Keratinocyte (primary cell): ENCODE measurements around the gene SLC35A1. TPM values are rescaled to one million over a fixed set of nuclear protein-coding genes. Genes with fewer than 3 reads are reported as not detected.

Experiments used
- DNase-seq: peaks from one replicate; pipeline ENCODE4 v3.0.0-alpha.2; 2011; ENCODE audit warnings: low read depth, missing footprints, low spot score
- FAIRE-seq: peaks from 2 replicates; lab custom pipeline; 2011; peaks lifted over from hg19 to GRCh38; lab: Jason Lieb, UNC
- H2AFZ ChIP-seq: 2 replicates; pipeline ENCODE4 v1.6.0; 2012; ENCODE audit warnings: low read length, control low read depth, inconsistent platforms; ENCODE audit not compliant: control insufficient read depth
- H3K27ac ChIP-seq: 2 replicates; pipeline ENCODE4 v1.5.1; 2011; ENCODE audit warnings: low read length; ENCODE audit not compliant: control insufficient read depth, insufficient read depth
- H3K27me3 ChIP-seq: 3 replicates; pipeline ENCODE4 v1.6.0; 2011; ENCODE audit warnings: low read length; ENCODE audit not compliant: control insufficient read depth, insufficient read depth; ENCODE audit errors: extremely low read depth
- H3K36me3 ChIP-seq, 2 experiments: 2 replicates in 1 of 2; 3 replicates in 1 of 2; pipeline ENCODE4 v1.5.1; 2011; ENCODE audit warnings: low read length in 2 of 2, mild to moderate bottlenecking in 1 of 2; ENCODE audit not compliant: control insufficient read depth in 2 of 2, insufficient read depth in 2 of 2; ENCODE audit errors: extremely low read depth in 1 of 2
- H3K4me1 ChIP-seq: 3 replicates; pipeline ENCODE4 v1.5.1; 2011; ENCODE audit warnings: low read length; ENCODE audit not compliant: control insufficient read depth, insufficient read depth; ENCODE audit errors: extremely low read depth
- H3K4me2 ChIP-seq: 3 replicates; pipeline ENCODE4 v1.6.0; 2011; ENCODE audit warnings: low read depth, low read length; ENCODE audit not compliant: control insufficient read depth, insufficient read depth; ENCODE audit errors: extremely low read depth
- H3K4me3 ChIP-seq, 3 experiments: fragments of 200-600 bp in 1 of 3; sonication (generic) in 1 of 3; 2 replicates in 2 of 3; 3 replicates in 1 of 3; pipeline ENCODE4 v1.5.1; 2011 to 2016; ENCODE audit warnings: low read length in 3 of 3, mild to moderate bottlenecking in 3 of 3, control low read depth in 2 of 3, inconsistent platforms in 1 of 3, low read depth in 1 of 3, mixed read lengths in 1 of 3, mixed run types in 1 of 3, moderate library complexity in 1 of 3; ENCODE audit not compliant: control insufficient read depth in 2 of 3, insufficient read depth in 2 of 3; ENCODE audit errors: extremely low read depth in 1 of 3
- H3K79me2 ChIP-seq: 2 replicates; pipeline ENCODE4 v1.6.0; 2012; ENCODE audit warnings: low read length; ENCODE audit not compliant: control insufficient read depth, insufficient read depth
- H3K9ac ChIP-seq: 3 replicates; pipeline ENCODE4 v1.6.0; 2011; ENCODE audit warnings: low read length; ENCODE audit not compliant: control insufficient read depth, insufficient read depth; ENCODE audit errors: extremely low read depth
- H3K9me1 ChIP-seq: 3 replicates; pipeline ENCODE4 v1.6.0; 2011; ENCODE audit warnings: low read length; ENCODE audit not compliant: control insufficient read depth, insufficient read depth; ENCODE audit errors: extremely low read depth
- H3K9me3 ChIP-seq: 2 replicates; pipeline ENCODE4 v1.5.1; 2012; ENCODE audit warnings: low read depth, low read length; ENCODE audit not compliant: control insufficient read depth
- H4K20me1 ChIP-seq: 3 replicates; pipeline ENCODE4 v1.6.0; 2011; ENCODE audit warnings: low read length; ENCODE audit not compliant: control insufficient read depth, insufficient read depth; ENCODE audit errors: extremely low read depth
- CTCF ChIP-seq, 3 experiments: IDR thresholded peaks in 1 of 3; conservative IDR thresholded peaks in 1 of 3; optimal IDR thresholded peaks in 1 of 3; 2 replicates in 2 of 3; 3 replicates in 1 of 3; pipeline versions ENCODE3 to v1.5.1; 2011; ENCODE audit warnings: low read length in 3 of 3, mild to moderate bottlenecking in 3 of 3, moderate library complexity in 2 of 3, control low read depth in 1 of 3, inconsistent platforms in 1 of 3; ENCODE audit not compliant: insufficient read depth in 2 of 3; ENCODE audit errors: extremely low read depth in 1 of 3
- EZH2 ChIP-seq: IDR thresholded peaks from one replicate; pipeline ENCODE4 v1.6.1; 2012; ENCODE audit warnings: inconsistent platforms, mild to moderate bottlenecking, low read length, moderate library complexity
- dilution Hi-C: fragments of 300-500 bp; cut with MboI; formaldehyde crosslinking; loops from one replicate; pipeline ENCODE4 v1.7.0; 2020; ENCODE audit warnings: low sequenced_read_pairs; ENCODE audit not compliant: extremely low pct_ligation_motif_present
- polyA minus RNA-seq, 3 experiments: library from RNA; depleted of rRNA, polyadenylated mRNA; stranded (reverse); fragments of >200 nt; gene quantifications; 1 replicate in 1 of 3; 2 replicates in 1 of 3; 3 replicates in 1 of 3; pipeline ENCODE4 v1.2.3, GENCODE V29; 2011
- polyA plus RNA-seq, 5 experiments: library from polyadenylated mRNA; depleted of rRNA in 3 of 5; stranded (reverse) in 3 of 5; stranded (forward) in 1 of 5; unstranded in 1 of 5; fragments of >200 nt; gene quantifications; 1 replicate in 1 of 5; 2 replicates in 3 of 5; 3 replicates in 1 of 5; pipeline versions ENCODE4 v1.2.1 to v1.2.3, GENCODE V29; 2011 to 2012; ENCODE audit warnings: missing spikeins in 2 of 5, low read depth in 1 of 5, low replicate concordance in 1 of 5

The SLC35A1 gene, protein sequence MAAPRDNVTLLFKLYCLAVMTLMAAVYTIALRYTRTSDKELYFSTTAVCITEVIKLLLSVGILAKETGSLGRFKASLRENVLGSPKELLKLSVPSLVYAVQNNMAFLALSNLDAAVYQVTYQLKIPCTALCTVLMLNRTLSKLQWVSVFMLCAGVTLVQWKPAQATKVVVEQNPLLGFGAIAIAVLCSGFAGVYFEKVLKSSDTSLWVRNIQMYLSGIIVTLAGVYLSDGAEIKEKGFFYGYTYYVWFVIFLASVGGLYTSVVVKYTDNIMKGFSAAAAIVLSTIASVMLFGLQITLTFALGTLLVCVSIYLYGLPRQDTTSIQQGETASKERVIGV
- polyA plus RNA-seq: 7.6 to 25.1 TPM (median 24.0 TPM) in 3 replicates
- 12.5 TPM for polyA plus RNA-seq (2011; ENCODE audit: low read depth)
- 5.6 and 13.0 TPM in 2 replicates for polyA plus RNA-seq (2011; cell fraction: cytosol; rRNA removed)
- polyA plus RNA-seq (2011; cell fraction: nucleus; rRNA removed): 25.9 and 38.9 TPM in 2 replicates
- 6.9 and 17.5 TPM in 2 replicates for polyA plus RNA-seq (2012; ENCODE audit: low replicate concordance)
- polyA minus RNA-seq: 5.7 to 13.6 TPM (median 13.3 TPM) in 3 replicates
- polyA minus RNA-seq (2011; cell fraction: cytosol; rRNA and poly(A)+ RNA removed): 6.9 TPM
- 13.9 and 18.8 TPM in 2 replicates for polyA minus RNA-seq (2011; cell fraction: nucleus; rRNA and poly(A)+ RNA removed)

DNA sequence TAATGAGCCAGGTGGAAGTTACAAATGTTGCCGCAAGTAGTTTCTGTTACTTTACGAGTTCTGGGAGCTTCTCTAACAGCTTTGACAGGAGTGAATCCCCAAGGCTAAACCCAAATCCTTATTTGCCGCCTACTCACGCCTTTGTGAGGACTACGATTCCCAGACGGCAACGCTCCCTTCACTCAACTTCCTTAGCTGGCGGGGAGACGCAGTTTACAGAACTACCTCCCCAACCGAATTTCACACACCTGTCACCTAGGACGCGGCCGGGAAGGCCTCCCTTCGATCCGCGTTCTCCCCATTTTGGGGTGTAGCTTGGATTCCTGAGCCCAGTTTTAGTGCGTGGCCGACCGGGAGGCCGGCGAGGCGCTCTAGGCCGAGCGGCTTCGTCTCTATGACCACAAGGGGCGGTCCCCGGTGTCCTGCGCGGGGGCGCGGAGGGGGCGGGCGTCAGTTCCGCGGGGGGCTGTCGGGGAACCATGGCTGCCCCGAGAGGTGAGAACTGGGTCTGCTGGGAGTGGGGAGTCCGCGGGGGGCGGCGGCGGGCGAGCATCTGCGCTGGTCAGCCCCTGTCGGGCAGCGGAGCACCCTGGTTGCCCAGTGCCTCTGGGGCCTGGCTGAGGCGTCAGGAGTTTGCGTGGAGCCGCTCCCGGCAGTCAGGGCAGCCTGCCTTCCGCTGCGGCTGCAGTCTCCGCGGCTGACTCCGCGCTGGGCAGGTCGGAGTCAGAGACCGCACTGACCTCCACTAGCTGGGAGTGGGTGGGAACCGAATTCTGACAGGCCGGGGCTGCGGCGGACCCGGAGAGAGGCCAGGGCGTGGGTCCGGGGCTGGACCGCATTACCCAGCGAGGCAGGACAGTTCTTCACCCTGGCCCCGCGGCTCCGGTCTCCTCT is at the start of gene SLC35A1:
Gene SLC35A1 (plus strand): TSS at position 450 of the 894 bp plus-strand sequence. CDS start 30 bp downstream, at position 480.
- Histone ChIP-seq H3K9me1 (no peaks in the 10 kb centered on the region), H3K9ac (peak within 1 kb of the TSS; percentile 86), H3K36me3 (no peaks in the 10 kb centered on the region), H3K27me3 (no peaks in the 10 kb centered on the region), H3K4me1 (peaks cover 13% of the 10 kb centered on the region), H3K4me3 (peak within 1 kb of the TSS; percentile 89 to 96 (median 93)), H3K9me3 (no peaks in the 10 kb centered on the region), H4K20me1 (no peaks in the 10 kb centered on the region), H3K4me2 (peak within 1 kb of the TSS; percentile 99), H3K27ac (peak within 1 kb of the TSS; percentile 90), H2AFZ (peak within 1 kb of the TSS; percentile 99), H3K79me2 (peaks cover 18% of the 10 kb centered on the region)
- dilution Hi-C loops: no loop called here
- TF ChIP-seq CTCF (optimal IDR thresholded peaks at IDR 0.05 in 1 of 3, IDR thresholded peaks at IDR 0.05 in 1 of 3, conservative IDR thresholded peaks at IDR 0.05 in 1 of 3; ENCODE audit: extremely low read depth in 1 of 3, insufficient read depth in 2 of 3, low read length in 3 of 3) (peak in 1 of 3 experiments; percentile 5), EZH2 (no peak)
- FAIRE-seq (peak; percentile 69), DNase-seq (no peak)

- H3K4me2 ChIP-seq: no peak overlapping the region
- no peak overlapping the region for H3K27ac ChIP-seq
- dilution Hi-C loops: no loop called here
- TF ChIP-seq CTCF (optimal IDR thresholded peaks at IDR 0.05 in 1 of 3, IDR thresholded peaks at IDR 0.05 in 1 of 3, conservative IDR thresholded peaks at IDR 0.05 in 1 of 3; ENCODE audit: extremely low read depth in 1 of 3, insufficient read depth in 2 of 3, low read length in 3 of 3) (no peak), EZH2 (no peak)
- peaks cover 1% of the 10 kb centered on the region for H3K4me1 ChIP-seq
- H3K79me2 ChIP-seq: no peaks in the 10 kb centered on the region
- H2AFZ ChIP-seq: no peak overlapping the region
- no peak overlapping the region for H3K9ac ChIP-seq
- FAIRE-seq: no peak
- no peaks in the 10 kb centered on the region for H4K20me1 ChIP-seq
- no peaks in the 10 kb centered on the region for H3K9me3 ChIP-seq
- H3K4me3 ChIP-seq: no peak overlapping the region
- no peaks in the 10 kb centered on the region for H3K27me3 ChIP-seq
- DNase-seq: no peak
- H3K36me3 ChIP-seq: no peaks in the 10 kb centered on the region
- H3K9me1 ChIP-seq: no peaks in the 10 kb centered on the region
These were observed 46.0 kb upstream of the SLC35A1 start for GRCh38 chr6:87426789-87427188.
